Hepatocyte (in vitro differentiated cells): ENCODE results near the gene GNAI2. TPM values are rescaled to one million over a fixed set of nuclear protein-coding genes. Genes with fewer than 3 reads are reported as not detected.

Experiments used
- DNase-seq: peaks from one replicate; pipeline ENCODE4 v3.0.0-alpha.2; 2016; ENCODE audit warnings: low spot score
- H2AFZ ChIP-seq: fragments of 200-600 bp; sonication (generic); 2 replicates; pipeline ENCODE4 v1.6.0; 2016; ENCODE audit warnings: antibody characterized with exemption, mild to moderate bottlenecking
- H3K27ac ChIP-seq: fragments of 200-600 bp; sonication (generic); 2 replicates; pipeline ENCODE4 v1.5.1; 2016; ENCODE audit warnings: mild to moderate bottlenecking
- H3K27me3 ChIP-seq: fragments of 200-600 bp; sonication (generic); 2 replicates; pipeline ENCODE4 v1.6.1; 2016
- H3K36me3 ChIP-seq: fragments of 200-600 bp; sonication (generic); replicated peaks from 2 replicates; pipeline ENCODE4 v1.5.1; 2016; ENCODE audit warnings: low read depth; ENCODE audit not compliant: insufficient read depth
- H3K4me1 ChIP-seq: fragments of 200-600 bp; sonication (generic); 2 replicates; pipeline ENCODE4 v1.5.1; 2016; ENCODE audit warnings: mild to moderate bottlenecking, moderate library complexity; ENCODE audit not compliant: insufficient read depth
- H3K4me2 ChIP-seq: fragments of 200-600 bp; sonication (generic); 2 replicates; pipeline ENCODE4 v1.6.0; 2016
- H3K4me3 ChIP-seq: fragments of 200-600 bp; sonication (generic); 2 replicates; pipeline ENCODE4 v1.5.1; 2016; ENCODE audit warnings: mild to moderate bottlenecking
- H3K79me2 ChIP-seq: fragments of 200-600 bp; sonication (generic); 2 replicates; pipeline ENCODE4 v1.6.0; 2017; ENCODE audit warnings: mild to moderate bottlenecking
- H3K9me2 ChIP-seq: fragments of 200-600 bp; sonication (generic); replicated peaks from 2 replicates; pipeline ENCODE4 v1.6.0; 2017; ENCODE audit warnings: mild to moderate bottlenecking; ENCODE audit not compliant: insufficient read depth
- H3K9me3 ChIP-seq: fragments of 200-600 bp; sonication (generic); 2 replicates; pipeline ENCODE4 v1.5.1; 2016; ENCODE audit warnings: low read depth, mild to moderate bottlenecking
- H4K20me1 ChIP-seq: fragments of 200-600 bp; sonication (generic); 2 replicates; pipeline ENCODE4 v1.6.0; 2016; ENCODE audit warnings: mild to moderate bottlenecking; ENCODE audit not compliant: insufficient read depth, poor library complexity, severe bottlenecking
- CTCF ChIP-seq: fragments of 200-600 bp; sonication (generic); IDR thresholded peaks from 2 replicates; pipeline ENCODE4 v1.5.1; 2016; ENCODE audit warnings: antibody characterized with exemption, mild to moderate bottlenecking; ENCODE audit not compliant: poor library complexity
- EZH2 ChIP-seq: fragments of 200-600 bp; sonication (generic); IDR thresholded peaks from 2 replicates; pipeline ENCODE4 v1.6.1; 2016; ENCODE audit warnings: antibody characterized with exemption, mild to moderate bottlenecking, borderline replicate concordance
- EZH2phosphoT487 ChIP-seq: fragments of 200-600 bp; sonication (generic); IDR thresholded peaks from one replicate; pipeline ENCODE4 v1.6.1; 2018; ENCODE audit warnings: antibody characterized with exemption, mild to moderate bottlenecking, low read depth, moderate library complexity; ENCODE audit not compliant: unreplicated experiment, severe bottlenecking
- WGBS: methylation state at CpG from one replicate; pipeline ENCODE4 v1.1.6; 2016; ENCODE audit warnings: low lambda C conversion rate; ENCODE audit errors: missing lambda C conversion rate; 5-methylcytosine and 5-hydroxymethylcytosine counted together
- polyA plus RNA-seq: library from polyadenylated mRNA; unstranded; fragments of >200 nt; fragmentation: Nextera tagmentation; extraction: Ambion mirVana; gene quantifications from 2 replicates; pipeline ENCODE4 v1.2.1, GENCODE V29; 2016
- total RNA-seq: library from RNA; depleted of rRNA; stranded (reverse); fragments of >200 nt; gene quantifications from 2 replicates; pipeline ENCODE4 v1.2.3, GENCODE V29; 2014

GNAI2 gene
- total and polyA plus RNA-seq, 2 experiments from 2014 or later = 103 to 233 TPM

- H3K4me3 ChIP-seq = no peak overlapping the region
- no peaks in the 10 kb centered on the region for H3K36me3 ChIP-seq
- peaks cover 11% of the 10 kb centered on the region for H4K20me1 ChIP-seq
- DNase-seq = no peak
- H2AFZ ChIP-seq = no peak overlapping the region
- peaks cover 20% of the 10 kb centered on the region for H3K79me2 ChIP-seq
- H3K27ac ChIP-seq = peak overlapping the region; percentile 22
- TF ChIP-seq EZH2phosphoT487 (no peak), CTCF (no peak), EZH2 (no peak)
- H3K4me1 ChIP-seq = peaks cover 6% of the 10 kb centered on the region
- 86% methylated on average over 4 of the region's 4 CpGs for WGBS
- no peaks in the 10 kb centered on the region for H3K9me3 ChIP-seq
- no peaks in the 10 kb centered on the region for H3K27me3 ChIP-seq
- H3K9me2 ChIP-seq = no peaks in the 10 kb centered on the region
- H3K4me2 ChIP-seq = no peak overlapping the region
Measured at GRCh38 chr3:50233176-50233575, 2.8 kb upstream of the GNAI2 start.

- Histone ChIP-seq H3K27ac (peak overlapping the region; percentile 80), H3K9me3 (no peaks in the 10 kb centered on the region), H3K4me3 (peak overlapping the region; percentile 48), H3K79me2 (peaks cover 55% of the 10 kb centered on the region), H3K4me2 (peak overlapping the region; percentile 100), H3K4me1 (peaks cover 19% of the 10 kb centered on the region), H3K9me2 (no peaks in the 10 kb centered on the region), H3K27me3 (no peaks in the 10 kb centered on the region), H3K36me3 (no peaks in the 10 kb centered on the region), H4K20me1 (peaks cover 43% of the 10 kb centered on the region), H2AFZ (no peak overlapping the region)
- DNase-seq = no peak
- TF ChIP-seq EZH2phosphoT487 = no peak
- TF ChIP-seq EZH2 = no peak
- no peak for TF ChIP-seq CTCF
- 0% methylated on average over 10 of the region's 13 CpGs for WGBS
Measured at GRCh38 chr3:50236484-50237132, 604 bp downstream of the GNAI2 start.

- Histone ChIP-seq H3K9me3 (no peaks in the 10 kb centered on the region), H2AFZ (no peak overlapping the region), H3K4me2 (peak overlapping the region; percentile 100), H3K9me2 (no peaks in the 10 kb centered on the region), H3K27ac (peak overlapping the region; percentile 80), H3K27me3 (no peaks in the 10 kb centered on the region), H3K79me2 (peaks cover 61% of the 10 kb centered on the region), H3K4me1 (peaks cover 19% of the 10 kb centered on the region), H3K4me3 (peak overlapping the region; percentile 48), H4K20me1 (peaks cover 49% of the 10 kb centered on the region), H3K36me3 (no peaks in the 10 kb centered on the region)
- TF ChIP-seq CTCF (no peak), EZH2phosphoT487 (no peak), EZH2 (no peak)
- 9% methylated on average over 7 of the region's 7 CpGs for WGBS
- DNase-seq = peak; percentile 58
Measured at GRCh38 chr3:50237133-50237651, 1.2 kb downstream of the GNAI2 start.
